HL-60 (cell line): Measurements from ENCODE around the gene ZNF563.
"Not testable (repeated sequence)": the region's sequence is repeated elsewhere in the genome, so short reads cannot be mapped to it uniquely, and the experiment has no call there.

ENCODE experiments used
- DNase-seq, 2 experiments: peaks; one replicate each; pipeline ENCODE4 v3.0.0-alpha.2; 2010 to 2020; ENCODE audit warnings: low read depth in 1 of 2, low spot score in 1 of 2
- H3K27ac ChIP-seq: fragments of 250-450 bp; sonication (Bioruptor Pico); replicated peaks from 2 replicates; pipeline ENCODE4 v1.5.1; 2020; ENCODE audit warnings: mild to moderate bottlenecking, moderate library complexity
- H3K27me3 ChIP-seq: fragments of 250-450 bp; sonication (Bioruptor Pico); 2 replicates; pipeline ENCODE4 v1.5.1; 2021; ENCODE audit warnings: mild to moderate bottlenecking, moderate library complexity; ENCODE audit not compliant: insufficient read depth, poor library complexity, severe bottlenecking
- H3K4me3 ChIP-seq: replicated peaks from 2 replicates; pipeline ENCODE4 v1.5.1; 2011; ENCODE audit warnings: mild to moderate bottlenecking, control low read depth, low read length; ENCODE audit not compliant: insufficient read depth
- CTCF ChIP-seq: IDR thresholded peaks from one replicate; pipeline ENCODE4 v1.5.1; 2011; ENCODE audit warnings: low read length, control low read depth, inconsistent platforms; ENCODE audit not compliant: insufficient read depth
- GABPA ChIP-seq: IDR thresholded peaks from 2 replicates; pipeline ENCODE4 v1.6.1; 2012; ENCODE audit warnings: low read depth
- POLR2AphosphoS5 ChIP-seq: IDR thresholded peaks from 2 replicates; pipeline ENCODE4 v1.6.1; 2012; ENCODE audit warnings: low read depth
- REST ChIP-seq: IDR thresholded peaks from 2 replicates; pipeline ENCODE4 v1.6.1; 2012; ENCODE audit warnings: low read depth; ENCODE audit not compliant: insufficient replicate concordance
- SPI1 ChIP-seq: IDR thresholded peaks from 2 replicates; pipeline ENCODE4 v1.6.1; 2012; ENCODE audit warnings: low read depth, mild to moderate bottlenecking, borderline replicate concordance

The ZNF563 gene

GRCh38 chr19:12325690-12326089, 7.7 kb downstream of the ZNF563 start:
- TF ChIP-seq POLR2AphosphoS5 (no peak), CTCF (no peak), SPI1 (no peak), GABPA (no peak), REST (no peak)
- Histone ChIP-seq H3K27ac (no peak overlapping the region), H3K4me3 (no peak overlapping the region), H3K27me3 (no peaks in the 10 kb centered on the region)
- no peak for DNase-seq

GRCh38 chr19:12318782-12319413, 14.5 kb downstream of the ZNF563 start:
- no peak overlapping the region for H3K27ac ChIP-seq
- no peaks in the 10 kb centered on the region for H3K27me3 ChIP-seq
- no peak for DNase-seq
- TF ChIP-seq REST, result no peak
- no peak for TF ChIP-seq CTCF
- no peak for TF ChIP-seq POLR2AphosphoS5
- TF ChIP-seq SPI1, result no peak
- TF ChIP-seq GABPA, result no peak
- H3K4me3 ChIP-seq, result no peak overlapping the region

- Histone ChIP-seq H3K27ac (no peak overlapping the region), H3K27me3 (no peaks in the 10 kb centered on the region), H3K4me3 (no peak overlapping the region)
- no peak for DNase-seq
- TF ChIP-seq POLR2AphosphoS5, result no peak
- TF ChIP-seq SPI1, result peak; percentile 30; the same call in 1 of the 2 replicates
Observed at GRCh38 chr19:12314553-12314952, 18.9 kb downstream of the ZNF563 start.

GRCh38 chr19:12308891-12309290, 24.5 kb downstream of the ZNF563 start:
- not testable (repeated sequence) for H3K27me3 ChIP-seq, H3K4me3 ChIP-seq, DNase-seq, H3K27ac ChIP-seq

- TF ChIP-seq SPI1 (no peak), POLR2AphosphoS5 (no peak), GABPA (no peak), CTCF (no peak), REST (no peak)
- peak overlapping the region; percentile 92 for H3K27ac ChIP-seq
- H3K4me3 ChIP-seq, result peak overlapping the region; percentile 15; the same call in 1 of the 2 replicates
- H3K27me3 ChIP-seq, result no peaks in the 10 kb centered on the region
- DNase-seq, result no peak
Observed at GRCh38 chr19:12295191-12295590, 38.2 kb downstream of the ZNF563 start.
